Small intestine (tissue), 7 donors: Measurements from ENCODE around the gene FAM83G. TPM values are rescaled to one million over a fixed set of nuclear protein-coding genes. Genes with fewer than 3 reads are reported as not detected.

Experiments
- DNase-seq, 2 donors: peaks; one replicate each; pipeline versions ENCODE4 v3.0.0 to v3.0.0-alpha.2; 2013
- FAIRE-seq: peaks from 2 replicates; lab custom pipeline; 2012; peaks lifted over from hg19 to GRCh38; lab: Jason Lieb, UNC
- H3K27ac ChIP-seq, 3 donors: one replicate each; pipeline ENCODE4 v1.5.1; 2013; ENCODE audit warnings: low read length in 2 of 3, mild to moderate bottlenecking in 2 of 3, control low read depth in 1 of 3, inconsistent platforms in 1 of 3, low read depth in 1 of 3, moderate library complexity in 1 of 3
- H3K27me3 ChIP-seq, 3 donors: one replicate each; pipeline ENCODE4 v1.6.1; 2013; ENCODE audit warnings: low read length in 3 of 3, inconsistent platforms in 1 of 3; ENCODE audit not compliant: control insufficient read depth in 3 of 3, insufficient read depth in 3 of 3
- H3K36me3 ChIP-seq, 3 donors: one replicate each; pipeline ENCODE4 v1.6.1; 2013; ENCODE audit warnings: low read length in 3 of 3, inconsistent platforms in 1 of 3, low read depth in 1 of 3, mild to moderate bottlenecking in 1 of 3, moderate library complexity in 1 of 3; ENCODE audit not compliant: control insufficient read depth in 3 of 3, insufficient read depth in 2 of 3
- H3K4me1 ChIP-seq, 3 donors: one replicate each; pipeline ENCODE4 v1.6.1; 2013; ENCODE audit warnings: low read length in 2 of 3, inconsistent platforms in 1 of 3, low read depth in 1 of 3, mild to moderate bottlenecking in 1 of 3, moderate library complexity in 1 of 3; ENCODE audit not compliant: control insufficient read depth in 3 of 3, insufficient read depth in 2 of 3
- H3K4me3 ChIP-seq, 3 donors: one replicate each; pipeline ENCODE4 v1.5.1; 2013; ENCODE audit warnings: low read length in 3 of 3, control low read depth in 1 of 3, inconsistent platforms in 1 of 3, low read depth in 1 of 3, mild to moderate bottlenecking in 1 of 3, moderate library complexity in 1 of 3
- H3K9me3 ChIP-seq, 2 donors: one replicate each; pipeline ENCODE4 v1.6.1; 2013; ENCODE audit warnings: low read depth in 1 of 2, low read length in 1 of 2; ENCODE audit not compliant: control insufficient read depth in 2 of 2, insufficient read depth in 1 of 2
- WGBS, 3 donors: extraction: QIAGEN DNeasy Blood & Tissue Kit; methylation state at CpG; one replicate each; pipeline ENCODE4 v1.1.7; 2013; 5-methylcytosine and 5-hydroxymethylcytosine counted together
- polyA plus RNA-seq, 4 donors: library from polyadenylated mRNA; stranded (reverse) in 3 of 4; unstranded in 1 of 4; fragments of 200-250 nt in 3 of 4; fragments of 120-200 nt in 1 of 4; gene quantifications; one replicate each; pipeline versions ENCODE4 v1.2.1 to v1.2.3, GENCODE V29; 2013
- donor health status: healthy with polysubstance abuse.
- donor health status: control.
- donor health status: control.
- donor health status: Bipolar disorder and iron deficiency.
- donor health status: healthy.

Gene FAM83G
- polyA plus RNA-seq, 4 donors: 17.1 to 37.3 (median 29.1) TPM

DNA sequence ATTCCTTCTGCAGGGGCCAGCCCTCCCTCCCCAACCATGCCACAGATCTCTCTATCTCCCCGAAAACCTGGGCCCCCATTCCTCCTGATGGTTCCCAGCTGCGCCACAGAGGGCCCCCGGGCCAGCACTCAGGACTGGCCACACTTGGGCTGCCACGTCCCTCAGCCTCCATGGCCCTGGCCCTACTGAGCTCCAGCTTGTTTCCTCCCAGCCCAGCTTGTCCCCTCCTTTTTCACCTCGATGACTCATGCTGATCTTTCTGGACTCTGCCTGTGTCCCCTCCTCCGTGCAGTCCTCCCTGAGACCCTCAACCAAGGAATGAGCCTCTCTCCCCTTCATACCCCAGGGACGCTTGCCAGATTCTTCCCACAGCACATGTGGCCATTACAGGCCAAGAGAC is 10.9 kb upstream of the FAM83G start:
- Histone ChIP-seq H3K4me3 (no peak overlapping the region), H3K27me3 (no peaks in the 10 kb centered on the region), H3K9me3 (no peaks in the 10 kb centered on the region), H3K36me3 (no peaks in the 10 kb centered on the region), H3K27ac (no peak overlapping the region), H3K4me1 (peaks cover 0 to 22% (median 0%) of the 10 kb centered on the region in 3 donors)
- FAIRE-seq (no peak), DNase-seq (no peak)
- 67 to 75% (median 71%) methylated on average over 7 of the region's 7 CpGs for WGBS, 3 donors

DNA sequence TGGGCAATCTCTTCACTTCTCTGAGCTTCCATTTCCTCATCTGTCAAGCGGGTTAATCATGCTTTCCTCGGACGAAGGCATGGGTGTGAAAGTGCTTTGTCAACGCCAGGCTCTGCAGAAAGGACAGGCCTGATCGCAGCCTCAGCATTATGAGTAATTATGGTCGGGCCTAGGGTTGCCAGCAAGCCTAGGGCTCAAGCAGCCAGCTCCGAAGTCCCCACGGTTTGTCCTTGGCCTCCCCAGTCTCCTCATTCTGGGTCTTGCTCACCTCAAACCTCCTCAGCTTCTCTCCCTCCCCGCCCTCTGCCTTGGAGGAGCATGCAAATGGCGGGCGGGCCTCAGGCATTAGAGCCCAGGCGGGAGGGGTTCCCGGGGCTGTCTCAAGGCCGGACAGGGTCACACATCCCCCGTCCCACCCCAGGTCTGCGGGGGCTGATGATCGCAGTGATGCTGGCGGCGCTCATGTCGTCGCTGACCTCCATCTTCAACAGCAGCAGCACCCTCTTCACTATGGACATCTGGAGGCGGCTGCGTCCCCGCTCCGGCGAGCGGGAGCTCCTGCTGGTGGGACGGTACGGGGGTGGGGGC is 10.2 kb upstream of the FAM83G start:
- Histone ChIP-seq H3K4me1 (peaks cover 0 to 26% (median 0%) of the 10 kb centered on the region in 3 donors), H3K27me3 (no peaks in the 10 kb centered on the region), H3K9me3 (no peaks in the 10 kb centered on the region), H3K27ac (no peak overlapping the region), H3K4me3 (no peak overlapping the region), H3K36me3 (no peaks in the 10 kb centered on the region)
- FAIRE-seq (no peak), DNase-seq (no peak)
- 84 to 86% (median 85%) methylated on average over 29 of the region's 29 CpGs for WGBS, 3 donors

DNA sequence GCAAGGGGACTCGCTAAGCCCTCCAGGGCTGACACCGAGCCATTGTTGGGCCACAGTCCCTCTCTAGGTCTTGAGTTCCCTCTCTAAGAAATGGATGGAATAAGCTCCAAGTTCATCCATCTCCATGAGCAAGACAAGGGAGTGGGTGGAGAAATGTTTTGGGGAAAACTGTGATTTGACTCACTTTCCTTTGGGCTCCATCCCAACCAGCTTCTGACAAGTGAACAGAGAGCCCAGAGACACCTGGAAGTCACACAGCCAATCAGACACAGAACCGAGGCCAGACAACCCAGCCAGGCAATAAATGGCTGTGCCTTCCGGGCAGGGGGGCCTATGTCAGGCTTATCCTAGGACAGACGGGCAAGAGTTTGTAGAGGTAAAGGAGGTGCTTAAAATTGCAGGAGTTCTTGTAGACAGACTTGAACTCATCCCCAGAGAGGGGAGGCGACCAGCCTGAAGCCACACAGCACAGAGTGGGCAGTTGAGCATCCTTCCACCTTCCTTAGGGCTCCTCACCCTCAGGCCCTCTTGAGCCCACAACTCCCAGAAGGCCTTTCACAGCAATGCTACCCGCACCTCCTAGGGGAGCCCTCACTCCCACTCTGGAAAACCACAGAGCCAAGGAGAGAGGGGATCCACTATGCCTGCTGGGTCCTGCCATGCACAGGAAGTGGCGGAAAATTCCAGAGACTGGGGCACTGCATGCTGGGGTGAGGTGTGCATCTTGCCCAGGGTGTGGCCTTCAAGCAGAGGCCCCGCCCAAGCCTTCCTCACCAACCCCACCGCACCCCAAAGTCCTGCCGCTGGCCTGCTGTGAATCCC is 9.5 kb upstream of the FAM83G start:
- Histone ChIP-seq H3K4me3 (no peak overlapping the region), H3K36me3 (no peaks in the 10 kb centered on the region), H3K4me1 (peaks cover 0 to 20% (median 0%) of the 10 kb centered on the region in 3 donors), H3K27me3 (no peaks in the 10 kb centered on the region), H3K9me3 (no peaks in the 10 kb centered on the region), H3K27ac (no peak overlapping the region)
- no peak for FAIRE-seq
- DNase-seq: peak in 1 of 2 donors; percentile 27
- WGBS, 3 donors: 83 to 92% (median 87%) methylated on average over 10 to 11 of the region's 11 CpGs

DNA sequence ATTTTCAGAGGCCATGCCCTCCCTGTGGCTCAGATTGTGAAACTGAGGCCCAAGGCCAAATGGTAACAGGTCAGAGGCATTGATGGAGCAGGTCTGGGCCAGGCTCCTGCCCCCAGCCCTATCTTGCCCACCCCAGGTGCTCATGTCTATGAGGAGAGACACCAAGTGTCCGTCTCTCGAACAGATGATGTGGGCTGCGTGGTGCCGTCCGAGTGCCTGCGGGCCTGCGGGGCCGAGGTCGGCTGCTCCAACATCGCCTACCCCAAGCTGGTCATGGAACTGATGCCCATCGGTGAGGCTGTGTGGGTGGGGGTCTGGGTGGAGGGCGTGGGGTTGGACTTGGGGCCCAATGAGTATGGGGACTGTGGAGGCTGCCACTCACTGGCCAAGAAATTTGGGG is 8.7 kb upstream of the FAM83G start:
- Histone ChIP-seq H3K9me3 (no peaks in the 10 kb centered on the region), H3K4me1 (peaks cover 0 to 20% (median 0%) of the 10 kb centered on the region in 3 donors), H3K27me3 (no peaks in the 10 kb centered on the region), H3K4me3 (no peak overlapping the region), H3K27ac (no peak overlapping the region), H3K36me3 (no peaks in the 10 kb centered on the region)
- 92 to 96% (median 95%) methylated on average over 12 of the region's 12 CpGs for WGBS, 3 donors
- DNase-seq (no peak), FAIRE-seq (no peak)

GRCh38 chr17:19012171-19013080 is 7.9 kb upstream of the FAM83G start:
- no peaks in the 10 kb centered on the region for H3K9me3 ChIP-seq
- H3K4me1 ChIP-seq: peaks cover 0 to 20% (median 0%) of the 10 kb centered on the region in 3 donors
- no peak overlapping the region for H3K4me3 ChIP-seq
- WGBS, 3 donors: 92 to 94% (median 92%) methylated on average over 22 of the region's 22 CpGs
- DNase-seq (no peak), FAIRE-seq (no peak)
- no peaks in the 10 kb centered on the region for H3K36me3 ChIP-seq
- no peak overlapping the region for H3K27ac ChIP-seq
- H3K27me3 ChIP-seq: no peaks in the 10 kb centered on the region

DNA sequence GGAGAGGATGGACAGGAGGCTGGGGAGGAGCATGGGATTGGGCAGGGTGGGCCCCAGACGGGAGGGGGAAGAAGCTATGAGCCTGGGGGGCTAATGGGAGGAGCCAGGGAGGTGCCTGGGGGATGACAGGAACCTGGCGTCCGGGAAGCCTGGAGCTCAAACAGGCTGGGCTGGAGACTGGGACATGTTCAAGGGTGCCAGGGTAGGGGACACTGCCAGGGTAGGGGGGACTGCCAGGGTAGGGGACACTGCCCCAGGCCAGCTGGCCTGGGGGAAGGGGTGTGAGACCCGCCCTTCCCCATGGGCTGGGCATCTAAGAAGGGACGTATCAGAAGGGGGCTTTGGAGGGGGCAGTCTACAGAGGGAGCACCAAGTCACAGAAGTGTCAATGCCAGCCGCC is 7.0 kb upstream of the FAM83G start:
- peaks cover 0 to 20% (median 0%) of the 10 kb centered on the region in 3 donors for H3K4me1 ChIP-seq
- H3K27me3 ChIP-seq: no peaks in the 10 kb centered on the region
- no peak for DNase-seq
- H3K27ac ChIP-seq: peak overlapping the region in 1 of 3 donors; percentile 50
- FAIRE-seq: no peak
- no peaks in the 10 kb centered on the region for H3K36me3 ChIP-seq
- no peak overlapping the region for H3K4me3 ChIP-seq
- no peaks in the 10 kb centered on the region for H3K9me3 ChIP-seq
- WGBS, 3 donors: 77 to 85% (median 84%) methylated on average over 6 of the region's 6 CpGs

- no peak for FAIRE-seq
- 37 to 57% (median 44%) methylated on average over 11 of the region's 11 CpGs for WGBS, 3 donors
- Histone ChIP-seq H3K4me3 (no peak overlapping the region), H3K27ac (peak overlapping the region in 1 of 3 donors; percentile 50), H3K36me3 (no peaks in the 10 kb centered on the region), H3K27me3 (no peaks in the 10 kb centered on the region), H3K4me1 (peaks cover 0 to 20% (median 0%) of the 10 kb centered on the region in 3 donors), H3K9me3 (peaks cover 0 to 5% of the 10 kb centered on the region in 2 donors)
- peak; percentile 60 to 68 for DNase-seq
Observed at GRCh38 chr17:19010729-19011505, 6.4 kb upstream of the FAM83G start.
